Endodermal cell (in vitro differentiated cells): ENCODE data around the gene ABCC12. TPM values are rescaled to one million over a fixed set of nuclear protein-coding genes. Genes with fewer than 3 reads are reported as not detected.

Source experiments
- DNase-seq: peaks from one replicate; pipeline ENCODE4 v3.0.0-alpha.2; 2017
- H3K27ac ChIP-seq: 2 replicates; pipeline ENCODE4 v1.5.1; 2013; ENCODE audit warnings: mild to moderate bottlenecking, low read depth, low read length, moderate library complexity
- H3K27me3 ChIP-seq: 2 replicates; pipeline ENCODE4 v1.6.1; 2013; ENCODE audit warnings: mild to moderate bottlenecking, low read length, moderate library complexity; ENCODE audit not compliant: insufficient read depth, control insufficient read depth, poor library complexity, severe bottlenecking
- H3K36me3 ChIP-seq: 2 replicates; pipeline ENCODE4 v1.7.0; 2013; ENCODE audit warnings: mild to moderate bottlenecking, low read length, moderate library complexity; ENCODE audit not compliant: control insufficient read depth, insufficient read depth
- H3K4me1 ChIP-seq: one replicate; pipeline ENCODE4 v1.7.0; 2013; ENCODE audit warnings: low read length; ENCODE audit not compliant: control insufficient read depth, insufficient read depth
- H3K4me3 ChIP-seq: 2 replicates; pipeline ENCODE4 v1.5.1; 2013; ENCODE audit warnings: mild to moderate bottlenecking, low read length, moderate library complexity
- H3K9ac ChIP-seq: 2 replicates; pipeline ENCODE4 v1.6.1; 2013; ENCODE audit warnings: mild to moderate bottlenecking, low read length, moderate library complexity; ENCODE audit not compliant: poor library complexity, severe bottlenecking; ENCODE audit errors: extremely low read depth
- H3K9me3 ChIP-seq: 2 replicates; pipeline ENCODE4 v1.6.1; 2013; ENCODE audit warnings: mild to moderate bottlenecking, low read length, moderate library complexity; ENCODE audit not compliant: control insufficient read depth
- H3K27ac Mint-ChIP-seq: 2 replicates; pipeline ENCODE4 v1.8.0; 2020; ENCODE audit warnings: mixed read lengths
- H3K27me3 Mint-ChIP-seq: 2 replicates; pipeline ENCODE4 v1.8.0; 2021; ENCODE audit warnings: mild to moderate bottlenecking, mixed read lengths; ENCODE audit not compliant: insufficient read depth
- H3K36me3 Mint-ChIP-seq: 2 replicates; pipeline ENCODE4 v1.8.0; 2020; ENCODE audit warnings: low read depth, mixed read lengths
- H3K4me1 Mint-ChIP-seq: 2 replicates; pipeline ENCODE4 v1.8.0; 2020; ENCODE audit warnings: mixed read lengths
- H3K4me3 Mint-ChIP-seq: 2 replicates; pipeline ENCODE4 v1.8.0; 2020; ENCODE audit warnings: mild to moderate bottlenecking, moderate library complexity, mixed read lengths
- H3K9me3 Mint-ChIP-seq: 2 replicates; pipeline ENCODE4 v1.8.0; 2020; ENCODE audit warnings: mild to moderate bottlenecking, mixed read lengths
- WGBS, 2 experiments: methylation state at CpG; one replicate each; pipeline versions ENCODE4 v1.1.5 to v1.1.7; 2013; ENCODE audit warnings: missing lambda C conversion rate in 2 of 2, mixed read lengths in 1 of 2; ENCODE audit not compliant: insufficient coverage in 1 of 2, insufficient read length in 1 of 2; 5-methylcytosine and 5-hydroxymethylcytosine counted together
- total RNA-seq, 2 donors: library from RNA; stranded (reverse); fragmentation: NEBNext Ultra II Directional in 1 of 2; extraction: Animal tissue kit (Norgen Biotek cat#: 25700) in 1 of 2; gene quantifications; 2 replicates in 1 of 2; 3 replicates in 1 of 2; pipeline ENCODE4 v1.2.1, GENCODE V29; 2021
- TF ChIP-seq, protein P1 (sequence below): fragments of 200-600 bp; sonication (generic); conservative IDR thresholded peaks from 2 replicates; pipeline ENCODE4 v1.5.0; 2021; ENCODE audit warnings: antibody characterized with exemption, mild to moderate bottlenecking

The ABCC12 gene
- total RNA-seq, 2 donors from 2014 or later = 0.35 to 1.2 TPM

DNA sequence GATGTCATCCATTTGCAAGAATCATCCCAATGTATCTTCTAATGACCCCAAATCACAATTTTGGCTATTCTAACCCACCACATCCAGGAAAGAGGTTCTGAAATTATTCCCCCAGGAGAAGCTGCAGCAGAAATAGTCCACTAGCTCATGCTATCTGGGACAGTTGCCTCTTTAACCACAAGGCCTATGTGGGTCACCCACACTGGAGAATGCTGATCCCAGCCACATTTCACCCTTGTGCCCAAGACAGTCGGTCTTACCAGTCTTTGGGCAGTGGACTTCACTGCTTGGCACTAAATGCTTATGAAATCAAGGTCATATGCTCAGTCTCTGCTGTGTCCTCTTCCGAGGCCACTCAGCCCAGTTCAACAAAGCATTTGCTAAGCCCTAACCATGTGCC lies 27.0 kb downstream of the ABCC12 start:
- Histone ChIP-seq H3K4me1 (peaks cover 19% of the 10 kb centered on the region), H3K9me3 (no peaks in the 10 kb centered on the region), H3K4me3 (no peak overlapping the region), H3K27me3 (no peaks in the 10 kb centered on the region), H3K9ac (no peak overlapping the region), H3K27ac (no peak overlapping the region), H3K36me3 (no peaks in the 10 kb centered on the region)
- 87 to 100% methylated on average over 2 of the region's 2 CpGs for WGBS, 2 experiments
- no peak for DNase-seq
- H3K4me3 Mint-ChIP-seq = no peak overlapping the region
- no peak overlapping the region for H3K27ac Mint-ChIP-seq
- TF ChIP-seq, protein P1, sequence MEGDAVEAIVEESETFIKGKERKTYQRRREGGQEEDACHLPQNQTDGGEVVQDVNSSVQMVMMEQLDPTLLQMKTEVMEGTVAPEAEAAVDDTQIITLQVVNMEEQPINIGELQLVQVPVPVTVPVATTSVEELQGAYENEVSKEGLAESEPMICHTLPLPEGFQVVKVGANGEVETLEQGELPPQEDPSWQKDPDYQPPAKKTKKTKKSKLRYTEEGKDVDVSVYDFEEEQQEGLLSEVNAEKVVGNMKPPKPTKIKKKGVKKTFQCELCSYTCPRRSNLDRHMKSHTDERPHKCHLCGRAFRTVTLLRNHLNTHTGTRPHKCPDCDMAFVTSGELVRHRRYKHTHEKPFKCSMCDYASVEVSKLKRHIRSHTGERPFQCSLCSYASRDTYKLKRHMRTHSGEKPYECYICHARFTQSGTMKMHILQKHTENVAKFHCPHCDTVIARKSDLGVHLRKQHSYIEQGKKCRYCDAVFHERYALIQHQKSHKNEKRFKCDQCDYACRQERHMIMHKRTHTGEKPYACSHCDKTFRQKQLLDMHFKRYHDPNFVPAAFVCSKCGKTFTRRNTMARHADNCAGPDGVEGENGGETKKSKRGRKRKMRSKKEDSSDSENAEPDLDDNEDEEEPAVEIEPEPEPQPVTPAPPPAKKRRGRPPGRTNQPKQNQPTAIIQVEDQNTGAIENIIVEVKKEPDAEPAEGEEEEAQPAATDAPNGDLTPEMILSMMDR = no peak
- no peaks in the 10 kb centered on the region for H3K36me3 Mint-ChIP-seq
- H3K4me1 Mint-ChIP-seq = peaks cover 30% of the 10 kb centered on the region
- no peaks in the 10 kb centered on the region for H3K27me3 Mint-ChIP-seq
- no peaks in the 10 kb centered on the region for H3K9me3 Mint-ChIP-seq

DNA sequence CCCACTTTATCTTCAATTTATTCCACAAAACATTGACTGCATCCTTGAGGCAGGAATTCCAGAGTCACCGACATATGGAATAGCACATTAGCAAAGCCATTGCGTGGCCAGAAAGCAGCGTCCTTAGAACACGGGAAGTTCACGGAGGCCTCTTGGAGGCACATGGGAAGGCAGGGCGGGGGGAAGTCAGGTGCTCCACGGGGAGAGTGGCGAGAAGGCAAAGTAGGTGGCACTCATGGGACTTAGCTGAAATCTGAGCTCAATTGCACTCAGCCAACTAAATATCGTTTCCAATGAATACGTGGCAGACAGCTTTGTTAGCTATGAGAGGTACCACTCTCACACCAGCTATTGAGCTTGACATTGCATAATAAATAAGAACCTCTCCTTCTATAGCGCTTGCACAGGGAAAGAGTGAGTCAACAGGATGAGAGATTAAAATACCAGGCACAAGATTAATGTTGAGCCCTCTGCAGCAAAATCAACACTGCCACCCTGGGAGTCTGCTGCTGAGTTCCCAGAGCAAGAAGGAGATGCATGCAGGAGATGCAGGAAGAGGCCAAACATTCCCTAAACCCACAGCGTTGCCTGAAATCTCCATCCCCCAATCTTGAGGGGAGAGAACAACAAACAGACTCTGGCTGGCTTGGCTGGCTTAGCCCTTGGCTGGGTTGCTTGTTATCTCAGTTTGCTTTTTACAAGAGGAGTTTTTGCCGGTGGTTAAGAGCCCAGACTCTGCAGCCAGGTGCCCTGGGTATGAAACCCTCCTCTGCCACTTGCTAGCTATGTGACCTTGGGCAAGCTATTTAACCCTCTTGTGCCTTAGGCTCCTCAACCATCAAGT lies 28.8 kb downstream of the ABCC12 start:
- Mint-ChIP-seq H3K36me3 (no peaks in the 10 kb centered on the region), H3K27me3 (no peaks in the 10 kb centered on the region), H3K9me3 (no peaks in the 10 kb centered on the region), H3K27ac (no peak overlapping the region), H3K4me1 (peaks cover 21% of the 10 kb centered on the region), H3K4me3 (no peak overlapping the region)
- peak; percentile 58 for DNase-seq
- no peaks in the 10 kb centered on the region for H3K36me3 ChIP-seq
- H3K9me3 ChIP-seq = no peaks in the 10 kb centered on the region
- no peak overlapping the region for H3K27ac ChIP-seq
- H3K27me3 ChIP-seq = no peaks in the 10 kb centered on the region
- no peak overlapping the region for H3K9ac ChIP-seq
- 84 to 94% methylated on average over 10 to 13 of the region's 13 CpGs for WGBS, 2 experiments
- peaks cover 13% of the 10 kb centered on the region for H3K4me1 ChIP-seq
- H3K4me3 ChIP-seq = no peak overlapping the region
- TF ChIP-seq, protein P1 = no peak

DNA sequence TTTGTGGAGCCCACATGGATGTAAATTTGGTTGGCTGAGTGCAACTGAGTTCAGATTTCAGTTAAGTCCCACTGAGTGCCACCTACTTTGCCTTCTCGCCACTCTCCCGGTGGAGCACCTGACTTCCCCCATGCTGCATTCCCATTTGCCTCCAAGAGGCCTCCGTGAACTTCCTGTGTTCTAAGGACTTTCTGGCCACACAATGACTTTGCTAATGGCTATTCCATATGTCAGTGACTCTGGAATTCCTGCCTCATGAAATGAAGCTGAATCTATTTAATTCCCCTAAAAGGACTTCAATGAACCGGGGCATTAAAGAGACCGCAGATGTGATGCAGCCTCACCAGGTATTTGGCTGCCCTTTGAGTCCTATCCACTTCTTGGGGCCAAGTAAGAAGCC lies 29.9 kb downstream of the ABCC12 start:
- Histone ChIP-seq H3K4me1 (peaks cover 9% of the 10 kb centered on the region), H3K4me3 (no peak overlapping the region), H3K27me3 (no peaks in the 10 kb centered on the region), H3K9ac (no peak overlapping the region), H3K36me3 (no peaks in the 10 kb centered on the region), H3K27ac (no peak overlapping the region), H3K9me3 (no peaks in the 10 kb centered on the region)
- H3K9me3 Mint-ChIP-seq = no peaks in the 10 kb centered on the region
- peaks cover 16% of the 10 kb centered on the region for H3K4me1 Mint-ChIP-seq
- H3K4me3 Mint-ChIP-seq = no peak overlapping the region
- WGBS, 2 experiments = 92 to 97% methylated on average over 5 of the region's 5 CpGs
- no peak overlapping the region for H3K27ac Mint-ChIP-seq
- TF ChIP-seq, protein P1 = no peak
- no peak for DNase-seq
- no peaks in the 10 kb centered on the region for H3K27me3 Mint-ChIP-seq
- H3K36me3 Mint-ChIP-seq = no peaks in the 10 kb centered on the region
